PC-9 (cell line): ENCODE measurements around the gene PCSK5. TPM values are rescaled to one million over a fixed set of nuclear protein-coding genes. Genes with fewer than 3 reads are reported as not detected.

Source experiments
- BruUV-seq: library from RNA; stranded (reverse); fragments of 400-500 nt; replicated peaks from 2 replicates; lab custom pipeline; 2021; lab: Mats Ljungman, UMichigan
- CTCF ChIA-PET: fragments of 300-600 bp; sonication (Branson Sonifier 250); formaldehyde crosslinking; loops from one replicate; lab custom pipeline; 2022; ENCODE audit warnings: antibody characterized with exemption; lab: Charles Lee
- POLR2A ChIA-PET: fragments of 300-600 bp; sonication (Branson Sonifier 250); formaldehyde crosslinking; loops from one replicate; lab custom pipeline; 2022; ENCODE audit warnings: antibody characterized with exemption; ENCODE audit not compliant: unreplicated experiment; lab: Charles Lee
- DNase-seq, 2 experiments: peaks; one replicate each; pipeline versions ENCODE4 v3.0.0 to v3.0.0-alpha.2; 2015 to 2022; ENCODE audit warnings: mixed read lengths in 1 of 2
- H2AFZ ChIP-seq: fragments of 200-600 bp; sonication (generic); 2 replicates; pipeline ENCODE4 v1.8.1; 2017; ENCODE audit warnings: antibody characterized with exemption
- H3F3A ChIP-seq: fragments of 200-600 bp; sonication (generic); 2 replicates; pipeline ENCODE4 v1.8.1; 2017; ENCODE audit warnings: antibody characterized with exemption, mild to moderate bottlenecking, low read depth; ENCODE audit not compliant: insufficient read depth
- H3K27ac ChIP-seq: fragments of 200-600 bp; sonication (generic); 2 replicates; pipeline ENCODE4 v1.6.1; 2016; ENCODE audit warnings: mixed run types
- H3K27me3 ChIP-seq: fragments of 200-600 bp; sonication (generic); 2 replicates; pipeline ENCODE4 v1.6.1; 2016; ENCODE audit warnings: low read depth, mixed run types; ENCODE audit not compliant: insufficient read depth
- H3K36me3 ChIP-seq: fragments of 200-600 bp; sonication (generic); 2 replicates; pipeline ENCODE4 v1.6.1; 2016; ENCODE audit warnings: low read depth, mixed run types
- H3K4me1 ChIP-seq: fragments of 200-600 bp; sonication (generic); replicated peaks from 2 replicates; pipeline ENCODE4 v1.6.1; 2016; ENCODE audit warnings: mixed run types; ENCODE audit not compliant: insufficient read depth
- H3K4me2 ChIP-seq: fragments of 200-600 bp; sonication (generic); 2 replicates; pipeline ENCODE4 v1.6.1; 2017; ENCODE audit warnings: mixed run types
- H3K4me3 ChIP-seq: fragments of 200-600 bp; sonication (generic); 2 replicates; pipeline ENCODE4 v1.6.1; 2016; ENCODE audit warnings: mixed run types
- H3K79me2 ChIP-seq: fragments of 200-600 bp; sonication (generic); 2 replicates; pipeline ENCODE4 v1.6.1; 2017; ENCODE audit warnings: low read depth, mixed run types
- H3K9me2 ChIP-seq: fragments of 200-600 bp; sonication (generic); 2 replicates; pipeline ENCODE4 v1.8.1; 2017; ENCODE audit warnings: mild to moderate bottlenecking; ENCODE audit not compliant: insufficient read depth
- H3K9me3 ChIP-seq: fragments of 200-600 bp; sonication (generic); 2 replicates; pipeline ENCODE4 v1.8.1; 2016; ENCODE audit warnings: low read depth; ENCODE audit not compliant: insufficient read depth
- H4K20me1 ChIP-seq: fragments of 200-600 bp; sonication (generic); 2 replicates; pipeline ENCODE4 v1.8.1; 2017; ENCODE audit not compliant: insufficient read depth
- EZH2 ChIP-seq: fragments of 200-600 bp; sonication (generic); IDR thresholded peaks from 2 replicates; pipeline ENCODE4 v1.8.0; 2017; ENCODE audit warnings: antibody characterized with exemption, low read depth
- intact Hi-C: fragments of 100-400 bp; cut with micrococcal nuclease; formaldehyde crosslinking; loops from one replicate; pipeline ENCODE4 v1.10.0; 2022; ENCODE audit not compliant: unreplicated experiment
- total RNA-seq: library from RNA; stranded (reverse); gene quantifications from 2 replicates; pipeline ENCODE4 v1.2.3, GENCODE V29; 2021
- TF ChIP-seq, protein P1 (sequence below): fragments of 200-600 bp; sonication (generic); conservative IDR thresholded peaks from 2 replicates; pipeline ENCODE4 v1.6.1; 2017; ENCODE audit warnings: mixed run types, antibody characterized with exemption, mild to moderate bottlenecking, moderate library complexity

Gene PCSK5
- total RNA-seq, 1 experiment from 2014 or later, result 8.2 TPM

DNA sequence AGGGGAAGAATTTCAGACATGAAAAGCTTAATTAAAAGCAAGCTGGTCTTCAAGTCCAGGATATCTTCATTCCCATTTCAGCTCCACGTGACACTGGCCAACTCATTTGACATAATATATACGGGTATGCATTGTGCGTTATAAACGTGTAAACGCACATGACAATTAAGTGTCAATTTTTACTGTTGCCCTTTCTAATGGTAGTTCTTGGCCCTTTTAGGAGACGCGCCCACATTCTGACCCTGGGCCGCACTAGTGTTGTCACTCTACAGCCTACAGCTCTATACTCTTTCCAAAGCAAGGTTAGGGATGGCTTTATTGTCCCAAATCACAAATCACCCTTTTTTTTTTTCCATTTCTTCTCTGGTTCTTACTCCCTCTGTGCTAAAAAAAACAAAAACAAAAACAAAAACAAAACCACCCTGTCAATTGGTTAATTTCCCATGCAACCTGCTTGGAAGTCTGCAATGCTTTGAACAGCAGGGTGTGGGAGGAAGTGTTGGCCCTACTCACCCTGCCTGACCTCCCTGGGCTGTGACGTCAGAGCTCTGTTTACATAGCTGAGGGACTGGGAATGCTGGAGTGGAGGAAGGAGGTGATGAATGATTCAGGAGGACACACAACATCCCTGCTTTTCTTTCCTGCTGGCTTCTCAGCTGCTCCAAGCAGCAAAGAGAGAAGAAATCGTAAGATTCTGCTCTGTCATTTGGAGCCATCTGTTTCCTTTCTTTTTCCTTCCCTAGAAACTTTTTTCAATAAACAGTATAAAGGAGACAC is 484.5 kb downstream of the PCSK5 start:
- H3K9me3 ChIP-seq, result no peaks in the 10 kb centered on the region
- H2AFZ ChIP-seq, result no peak overlapping the region
- intact Hi-C loops, result loop anchor here (1.0 to 10.0 kb wide), 6 partner anchors 54 to 1140 kb away; partner anchors contain the start of gene PCSK5
- POLR2A ChIA-PET, result interaction anchor here (0.6 kb wide), 2 partner anchors 171 to 1363 kb away, joined by 3 to 8 read pairs; no protein-coding TSS in a partner anchor
- CTCF ChIA-PET, result no interaction called here
- no peaks in the 10 kb centered on the region for H4K20me1 ChIP-seq
- no peak overlapping the region for H3K4me3 ChIP-seq
- H3K9me2 ChIP-seq, result no peaks in the 10 kb centered on the region
- H3K4me1 ChIP-seq, result peaks cover 71% of the 10 kb centered on the region
- no peaks in the 10 kb centered on the region for H3K79me2 ChIP-seq
- peaks cover 44% of the 10 kb centered on the region for H3F3A ChIP-seq
- no TSS peak for BruUV-seq
- H3K36me3 ChIP-seq, result no peaks in the 10 kb centered on the region
- H3K4me2 ChIP-seq, result peak overlapping the region; percentile 37
- no peak for TF ChIP-seq EZH2
- TF ChIP-seq, protein P1, sequence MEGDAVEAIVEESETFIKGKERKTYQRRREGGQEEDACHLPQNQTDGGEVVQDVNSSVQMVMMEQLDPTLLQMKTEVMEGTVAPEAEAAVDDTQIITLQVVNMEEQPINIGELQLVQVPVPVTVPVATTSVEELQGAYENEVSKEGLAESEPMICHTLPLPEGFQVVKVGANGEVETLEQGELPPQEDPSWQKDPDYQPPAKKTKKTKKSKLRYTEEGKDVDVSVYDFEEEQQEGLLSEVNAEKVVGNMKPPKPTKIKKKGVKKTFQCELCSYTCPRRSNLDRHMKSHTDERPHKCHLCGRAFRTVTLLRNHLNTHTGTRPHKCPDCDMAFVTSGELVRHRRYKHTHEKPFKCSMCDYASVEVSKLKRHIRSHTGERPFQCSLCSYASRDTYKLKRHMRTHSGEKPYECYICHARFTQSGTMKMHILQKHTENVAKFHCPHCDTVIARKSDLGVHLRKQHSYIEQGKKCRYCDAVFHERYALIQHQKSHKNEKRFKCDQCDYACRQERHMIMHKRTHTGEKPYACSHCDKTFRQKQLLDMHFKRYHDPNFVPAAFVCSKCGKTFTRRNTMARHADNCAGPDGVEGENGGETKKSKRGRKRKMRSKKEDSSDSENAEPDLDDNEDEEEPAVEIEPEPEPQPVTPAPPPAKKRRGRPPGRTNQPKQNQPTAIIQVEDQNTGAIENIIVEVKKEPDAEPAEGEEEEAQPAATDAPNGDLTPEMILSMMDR, result no peak
- H3K27me3 ChIP-seq, result no peaks in the 10 kb centered on the region
- H3K27ac ChIP-seq, result peak overlapping the region; percentile 36
- DNase-seq, result peak; percentile 85 to 92

DNA sequence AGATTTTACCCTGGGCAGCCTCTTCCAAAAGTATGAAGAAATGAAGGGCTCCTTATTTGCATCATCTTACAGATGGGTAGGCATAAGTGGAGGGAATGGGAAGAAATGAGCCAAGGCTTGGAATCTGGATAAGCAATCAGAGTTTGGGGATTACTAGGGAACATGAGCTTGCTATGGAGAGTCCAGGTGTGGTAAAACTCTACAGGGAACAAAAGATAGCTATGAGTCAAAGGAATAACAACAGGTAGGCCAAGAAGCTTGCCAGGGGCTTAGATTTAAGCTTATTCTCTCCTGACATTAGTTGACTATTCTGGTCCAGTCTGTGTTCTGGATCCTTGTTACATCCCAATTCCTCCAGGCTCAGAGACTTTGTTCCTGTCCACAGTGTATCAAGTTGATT is 487.3 kb downstream of the PCSK5 start:
- H2AFZ ChIP-seq, result no peak overlapping the region
- DNase-seq, result no peak
- H4K20me1 ChIP-seq, result no peaks in the 10 kb centered on the region
- no peak for TF ChIP-seq EZH2
- TF ChIP-seq, protein P1, result no peak
- peaks cover 38% of the 10 kb centered on the region for H3F3A ChIP-seq
- H3K4me3 ChIP-seq, result no peak overlapping the region
- no peaks in the 10 kb centered on the region for H3K36me3 ChIP-seq
- no peaks in the 10 kb centered on the region for H3K27me3 ChIP-seq
- peaks cover 62% of the 10 kb centered on the region for H3K4me1 ChIP-seq
- H3K79me2 ChIP-seq, result no peaks in the 10 kb centered on the region
- no peaks in the 10 kb centered on the region for H3K9me3 ChIP-seq
- no peak overlapping the region for H3K4me2 ChIP-seq
- no peaks in the 10 kb centered on the region for H3K9me2 ChIP-seq
- BruUV-seq, result no TSS peak
- CTCF ChIA-PET, result interaction anchor here (0.5 kb wide), 1 partner anchor 184 kb away, joined by 3 read pairs; no protein-coding TSS in a partner anchor
- POLR2A ChIA-PET, result interaction anchor here (0.6 to 1.0 kb wide), 2 partner anchors 8 to 17 kb away, joined by 3 read pairs; partner anchors contain the start of gene RFK
- H3K27ac ChIP-seq, result no peak overlapping the region
- intact Hi-C loops, result loop anchor here (5.0 to 10.0 kb wide), 5 partner anchors 163 to 1143 kb away; partner anchors contain the start of gene PCSK5

DNA sequence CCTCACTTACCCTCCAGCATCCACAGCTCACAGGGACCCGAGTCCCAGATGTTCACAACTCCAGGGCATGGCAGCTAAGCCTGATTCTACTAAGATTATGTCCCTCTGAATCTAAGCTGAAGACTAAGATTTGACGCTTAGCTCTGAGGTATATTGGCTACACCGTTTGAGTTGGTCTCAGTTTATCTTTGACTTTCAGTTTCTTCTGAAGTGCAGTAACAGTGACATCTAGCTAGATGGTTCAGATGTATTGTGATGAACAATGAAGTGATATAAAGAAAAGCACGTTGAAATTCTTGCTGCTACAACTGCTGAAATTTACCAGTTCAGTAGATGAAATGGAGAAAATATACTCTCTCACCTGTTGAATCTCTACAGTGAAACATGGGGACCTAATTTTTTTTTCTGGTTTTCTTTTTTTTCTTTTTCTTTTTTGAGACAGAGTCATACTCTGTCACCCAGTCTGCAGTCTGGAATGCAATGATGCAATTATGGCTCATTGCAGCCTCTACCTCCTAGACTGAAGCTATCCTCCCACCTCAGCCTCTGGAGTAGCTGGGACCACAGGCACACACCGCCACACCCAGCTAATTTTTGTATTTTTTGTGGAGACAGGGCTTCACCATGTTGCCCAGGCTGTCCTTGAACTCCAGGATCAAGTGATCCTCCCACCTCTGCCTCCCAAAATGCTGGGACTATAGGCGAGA is 488.0 kb downstream of the PCSK5 start:
- CTCF ChIA-PET, result interaction anchor here (0.5 to 2.7 kb wide), 2 partner anchors 16 to 184 kb away, joined by 3 to 11 read pairs; partner anchors contain the start of gene RFK
- intact Hi-C loops, result loop anchor here (1.0 to 10.0 kb wide), 9 partner anchors 13 to 1144 kb away; partner anchors contain the start of genes PCSK5 and RFK
- POLR2A ChIA-PET, result interaction anchor here (1.0 kb wide), 1 partner anchor 16 kb away, joined by 3 read pairs; the partner anchor contains the start of gene RFK

More for the DNA sequence above, 488.0 kb downstream of the PCSK5 start:
- Histone ChIP-seq H3K4me3 (no peak overlapping the region), H3K79me2 (no peaks in the 10 kb centered on the region), H3K27ac (peak overlapping the region; percentile 81), H3K27me3 (no peaks in the 10 kb centered on the region), H3K9me3 (no peaks in the 10 kb centered on the region), H3F3A (peaks cover 33% of the 10 kb centered on the region), H4K20me1 (no peaks in the 10 kb centered on the region), H3K9me2 (no peaks in the 10 kb centered on the region), H3K4me2 (peak overlapping the region; percentile 42), H2AFZ (no peak overlapping the region), H3K36me3 (no peaks in the 10 kb centered on the region), H3K4me1 (peaks cover 55% of the 10 kb centered on the region)
- no TSS peak for BruUV-seq
- TF ChIP-seq, protein P1, result no peak
- TF ChIP-seq EZH2, result no peak
- DNase-seq, result no peak
